ENCODE results near the gene SH2D1B. TPM values are rescaled to one million over a fixed set of nuclear protein-coding genes. Genes with fewer than 3 reads are reported as not detected.

The SH2D1B gene
- total RNA-seq, 4 donors from 2014 or later: 0.22 to 0.68 TPM; not detected in 2

DNA sequence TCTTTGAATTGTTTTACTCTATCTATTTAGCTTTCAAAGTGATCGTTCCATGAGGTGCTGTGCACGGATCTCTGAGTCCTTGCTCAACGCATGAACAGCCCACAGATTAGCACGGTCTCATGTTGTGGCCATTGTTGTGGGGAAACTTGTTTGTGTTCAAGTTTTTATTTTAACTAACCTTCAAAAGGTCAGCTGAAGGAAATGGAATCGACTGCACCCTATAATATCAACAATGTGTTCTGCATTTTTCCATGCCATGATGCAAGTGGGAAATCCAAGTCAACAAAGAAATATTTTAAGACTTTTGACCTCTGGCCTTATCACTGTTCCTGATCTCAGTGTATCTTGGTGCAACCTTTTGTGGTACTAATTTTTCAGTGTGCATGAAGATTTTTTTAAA is 6.1 kb downstream of the SH2D1B start:
- TF ChIP-seq, protein P1, sequence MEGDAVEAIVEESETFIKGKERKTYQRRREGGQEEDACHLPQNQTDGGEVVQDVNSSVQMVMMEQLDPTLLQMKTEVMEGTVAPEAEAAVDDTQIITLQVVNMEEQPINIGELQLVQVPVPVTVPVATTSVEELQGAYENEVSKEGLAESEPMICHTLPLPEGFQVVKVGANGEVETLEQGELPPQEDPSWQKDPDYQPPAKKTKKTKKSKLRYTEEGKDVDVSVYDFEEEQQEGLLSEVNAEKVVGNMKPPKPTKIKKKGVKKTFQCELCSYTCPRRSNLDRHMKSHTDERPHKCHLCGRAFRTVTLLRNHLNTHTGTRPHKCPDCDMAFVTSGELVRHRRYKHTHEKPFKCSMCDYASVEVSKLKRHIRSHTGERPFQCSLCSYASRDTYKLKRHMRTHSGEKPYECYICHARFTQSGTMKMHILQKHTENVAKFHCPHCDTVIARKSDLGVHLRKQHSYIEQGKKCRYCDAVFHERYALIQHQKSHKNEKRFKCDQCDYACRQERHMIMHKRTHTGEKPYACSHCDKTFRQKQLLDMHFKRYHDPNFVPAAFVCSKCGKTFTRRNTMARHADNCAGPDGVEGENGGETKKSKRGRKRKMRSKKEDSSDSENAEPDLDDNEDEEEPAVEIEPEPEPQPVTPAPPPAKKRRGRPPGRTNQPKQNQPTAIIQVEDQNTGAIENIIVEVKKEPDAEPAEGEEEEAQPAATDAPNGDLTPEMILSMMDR (IDR thresholded peaks at IDR 0.05; ENCODE audit: low read depth): no peak

DNA sequence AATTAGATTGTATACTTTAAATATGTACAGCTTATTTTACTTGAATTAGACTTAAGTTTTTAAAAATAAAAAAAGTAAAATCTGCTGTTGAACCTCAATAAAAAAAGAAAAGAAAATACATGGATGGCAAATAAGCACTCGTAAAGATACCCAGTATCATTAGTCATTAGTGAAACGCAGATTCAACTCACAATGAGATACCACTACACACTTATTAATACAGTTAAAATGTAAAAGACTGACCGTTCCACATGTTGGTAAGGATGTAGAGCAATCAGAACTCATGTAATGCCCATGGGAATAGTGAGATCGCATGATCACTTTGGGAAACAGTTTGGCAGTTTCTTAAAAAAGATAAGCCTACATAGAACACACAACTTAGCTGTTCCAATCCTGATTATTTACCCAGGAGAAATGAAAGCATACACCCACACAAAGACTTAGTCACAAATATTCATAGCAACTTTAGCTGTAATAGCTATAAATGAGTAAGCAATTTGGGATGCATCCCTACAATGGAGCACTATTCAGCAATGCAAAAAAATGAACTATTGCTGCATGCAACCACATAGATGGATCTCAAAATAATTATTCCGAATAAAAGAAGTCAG is 7.3 kb downstream of the SH2D1B start:
- TF ChIP-seq, protein P1 (IDR thresholded peaks at IDR 0.05; ENCODE audit: low read depth): no peak

DNA sequence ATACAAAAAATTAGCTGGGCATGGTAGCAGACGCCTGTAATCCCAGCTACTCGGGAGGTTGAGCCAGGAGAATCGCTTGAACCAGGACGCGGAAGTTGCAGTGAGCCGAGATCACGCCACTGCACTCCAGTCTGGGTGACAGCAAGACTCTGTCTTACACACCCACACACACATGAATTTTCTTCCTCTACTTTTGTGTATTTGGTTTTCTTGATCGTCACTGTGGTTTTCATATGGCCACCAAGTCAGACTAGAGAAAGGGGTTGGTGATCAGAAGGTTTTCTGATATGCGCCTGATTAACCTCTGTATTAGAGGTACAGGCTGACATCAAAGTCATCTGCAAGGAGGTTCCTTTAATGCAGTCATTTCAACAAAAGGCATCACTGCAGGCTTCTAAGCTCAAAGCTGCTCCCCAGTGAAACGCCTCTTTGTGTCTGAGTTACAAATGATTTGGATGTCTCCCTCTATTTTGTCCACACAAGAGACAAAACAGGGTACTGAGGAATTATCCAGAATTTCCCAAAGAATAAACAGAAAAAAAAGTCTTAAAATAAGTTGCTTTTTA is 11.1 kb downstream of the SH2D1B start:
- TF ChIP-seq, protein P1 (IDR thresholded peaks at IDR 0.05; ENCODE audit: low read depth): no peak

DNA sequence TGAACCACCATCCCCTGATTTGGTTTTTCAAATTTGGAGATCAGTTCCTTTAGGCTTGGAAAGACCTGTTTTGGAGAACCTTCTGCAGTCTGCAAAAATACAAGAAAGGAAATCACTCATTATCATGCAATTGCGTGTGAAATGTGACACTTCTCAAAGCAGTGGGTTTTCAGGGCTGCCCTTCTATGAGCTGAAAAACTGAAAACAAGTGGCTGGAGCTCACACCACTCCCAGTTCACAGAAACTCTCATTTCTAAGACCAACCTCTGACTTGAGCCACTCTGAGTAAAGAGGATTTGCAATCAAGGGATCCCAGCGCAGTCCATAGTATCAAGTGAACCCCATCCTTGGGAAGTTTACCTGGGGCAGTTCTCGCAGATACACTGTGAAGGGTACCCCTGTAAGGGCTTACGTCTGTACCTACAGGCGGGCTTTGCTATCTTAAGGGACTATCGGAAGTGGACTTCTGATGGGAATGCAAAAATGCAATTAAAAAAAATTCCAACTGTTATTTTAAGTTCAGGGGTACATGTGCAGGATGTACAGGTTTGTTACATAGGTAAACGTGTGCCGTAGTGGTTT is 12.8 kb downstream of the SH2D1B start:
- TF ChIP-seq, protein P1 (IDR thresholded peaks at IDR 0.05; ENCODE audit: low read depth): no peak

DNA sequence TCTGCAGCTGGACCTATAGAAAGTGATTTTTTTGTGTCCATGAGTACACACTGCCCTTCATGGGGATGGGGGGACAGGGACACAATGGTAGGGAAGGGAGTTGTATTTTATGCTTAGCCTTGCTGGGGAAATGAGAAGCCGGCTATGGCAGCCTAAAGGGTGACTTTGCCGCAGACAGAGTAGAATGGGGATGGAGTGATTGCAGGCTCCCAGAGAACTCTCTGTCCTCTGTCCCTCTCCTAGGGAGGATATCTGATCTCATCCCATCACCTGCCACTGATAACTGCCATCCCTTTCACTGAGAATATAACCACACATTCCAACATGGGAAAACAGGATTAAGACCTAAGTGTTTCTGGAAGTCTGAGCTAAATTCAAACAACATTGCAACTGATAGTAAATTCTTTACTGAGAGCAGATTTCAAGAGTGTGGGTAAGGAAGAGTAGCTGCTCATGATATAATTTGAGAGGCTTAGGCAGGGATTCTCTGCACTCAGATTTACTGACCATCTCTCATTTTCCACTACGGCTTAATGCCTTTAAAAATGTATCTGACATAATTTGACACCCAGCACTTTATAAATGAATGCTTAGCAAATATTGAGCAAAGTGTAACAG is 13.9 kb downstream of the SH2D1B start:
- TF ChIP-seq, protein P1 (IDR thresholded peaks at IDR 0.05; ENCODE audit: low read depth): no peak

DNA sequence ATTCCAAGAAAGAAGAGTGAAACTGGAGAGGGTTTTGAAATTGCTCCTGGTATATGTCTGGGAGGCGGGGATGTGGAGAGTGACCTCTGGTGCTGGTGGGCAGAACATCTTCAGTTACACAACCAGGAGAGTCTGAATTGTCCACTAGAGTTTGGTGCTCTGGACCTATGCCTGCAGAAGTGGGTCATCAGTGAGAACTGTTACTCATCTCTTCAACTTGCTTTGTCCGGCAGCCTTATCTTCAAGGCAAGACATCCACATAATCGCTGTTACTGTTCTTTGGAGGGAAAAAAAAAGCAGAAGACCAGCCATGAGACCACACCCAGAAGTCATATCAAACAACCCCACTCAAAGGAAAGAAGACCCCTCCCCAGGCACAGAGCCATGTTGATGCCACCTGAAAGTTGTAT is 14.9 kb downstream of the SH2D1B start:
- TF ChIP-seq, protein P1 (IDR thresholded peaks at IDR 0.05; ENCODE audit: low read depth): no peak

DNA sequence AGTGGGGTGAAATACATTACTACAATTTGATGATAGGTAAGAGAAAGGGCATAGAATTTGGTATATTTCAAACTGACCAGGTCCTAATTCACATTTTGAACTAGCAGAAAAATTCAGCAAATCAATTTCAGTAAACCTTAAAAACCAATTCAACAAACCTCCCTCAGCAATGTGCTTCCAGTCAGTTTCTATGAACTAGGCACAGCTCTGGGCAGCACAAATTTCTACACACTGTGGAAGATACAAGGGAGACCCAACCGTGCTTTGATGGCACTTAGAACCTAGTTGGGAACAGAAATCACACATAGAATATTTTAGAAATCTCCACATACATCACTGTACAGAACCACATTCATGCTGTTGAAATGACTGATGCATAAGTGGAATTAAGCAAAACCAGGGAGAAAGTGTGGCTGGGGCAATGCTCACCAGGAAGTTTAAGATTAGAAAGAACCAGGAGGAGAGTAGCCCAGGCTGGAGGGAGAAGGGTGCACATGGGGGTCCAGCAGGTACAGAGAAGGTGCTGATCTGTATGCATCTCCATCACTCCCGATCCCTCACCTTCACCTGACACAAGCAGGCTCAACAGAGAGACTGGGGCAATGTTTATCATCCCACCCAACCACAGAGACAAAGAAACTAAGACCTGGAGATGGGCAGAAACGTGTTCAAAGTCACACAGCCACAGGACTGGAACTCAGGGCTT is 15.6 kb downstream of the SH2D1B start:
- TF ChIP-seq, protein P1 (IDR thresholded peaks at IDR 0.05; ENCODE audit: low read depth): no peak
